Keratinocyte (primary cell): ENCODE measurements around the gene NR3C2. TPM values are rescaled to one million over a fixed set of nuclear protein-coding genes. Genes with fewer than 3 reads are reported as not detected.

Source experiments
- DNase-seq: peaks from one replicate; pipeline ENCODE4 v3.0.0-alpha.2; 2011; ENCODE audit warnings: low read depth, missing footprints, low spot score
- FAIRE-seq: peaks from 2 replicates; lab custom pipeline; 2011; peaks lifted over from hg19 to GRCh38; lab: Jason Lieb, UNC
- H2AFZ ChIP-seq: 2 replicates; pipeline ENCODE4 v1.6.0; 2012; ENCODE audit warnings: low read length, control low read depth, inconsistent platforms; ENCODE audit not compliant: control insufficient read depth
- H3K27ac ChIP-seq: 2 replicates; pipeline ENCODE4 v1.5.1; 2011; ENCODE audit warnings: low read length; ENCODE audit not compliant: control insufficient read depth, insufficient read depth
- H3K27me3 ChIP-seq: 3 replicates; pipeline ENCODE4 v1.6.0; 2011; ENCODE audit warnings: low read length; ENCODE audit not compliant: control insufficient read depth, insufficient read depth; ENCODE audit errors: extremely low read depth
- H3K36me3 ChIP-seq, 2 experiments: 2 replicates in 1 of 2; 3 replicates in 1 of 2; pipeline ENCODE4 v1.5.1; 2011; ENCODE audit warnings: low read length in 2 of 2, mild to moderate bottlenecking in 1 of 2; ENCODE audit not compliant: control insufficient read depth in 2 of 2, insufficient read depth in 2 of 2; ENCODE audit errors: extremely low read depth in 1 of 2
- H3K4me1 ChIP-seq: 3 replicates; pipeline ENCODE4 v1.5.1; 2011; ENCODE audit warnings: low read length; ENCODE audit not compliant: control insufficient read depth, insufficient read depth; ENCODE audit errors: extremely low read depth
- H3K4me2 ChIP-seq: 3 replicates; pipeline ENCODE4 v1.6.0; 2011; ENCODE audit warnings: low read depth, low read length; ENCODE audit not compliant: control insufficient read depth, insufficient read depth; ENCODE audit errors: extremely low read depth
- H3K4me3 ChIP-seq, 3 experiments: fragments of 200-600 bp in 1 of 3; sonication (generic) in 1 of 3; 2 replicates in 2 of 3; 3 replicates in 1 of 3; pipeline ENCODE4 v1.5.1; 2011 to 2016; ENCODE audit warnings: low read length in 3 of 3, mild to moderate bottlenecking in 3 of 3, control low read depth in 2 of 3, inconsistent platforms in 1 of 3, low read depth in 1 of 3, mixed read lengths in 1 of 3, mixed run types in 1 of 3, moderate library complexity in 1 of 3; ENCODE audit not compliant: control insufficient read depth in 2 of 3, insufficient read depth in 2 of 3; ENCODE audit errors: extremely low read depth in 1 of 3
- H3K79me2 ChIP-seq: 2 replicates; pipeline ENCODE4 v1.6.0; 2012; ENCODE audit warnings: low read length; ENCODE audit not compliant: control insufficient read depth, insufficient read depth
- H3K9ac ChIP-seq: 3 replicates; pipeline ENCODE4 v1.6.0; 2011; ENCODE audit warnings: low read length; ENCODE audit not compliant: control insufficient read depth, insufficient read depth; ENCODE audit errors: extremely low read depth
- H3K9me1 ChIP-seq: 3 replicates; pipeline ENCODE4 v1.6.0; 2011; ENCODE audit warnings: low read length; ENCODE audit not compliant: control insufficient read depth, insufficient read depth; ENCODE audit errors: extremely low read depth
- H3K9me3 ChIP-seq: 2 replicates; pipeline ENCODE4 v1.5.1; 2012; ENCODE audit warnings: low read depth, low read length; ENCODE audit not compliant: control insufficient read depth
- H4K20me1 ChIP-seq: 3 replicates; pipeline ENCODE4 v1.6.0; 2011; ENCODE audit warnings: low read length; ENCODE audit not compliant: control insufficient read depth, insufficient read depth; ENCODE audit errors: extremely low read depth
- EZH2 ChIP-seq: IDR thresholded peaks from one replicate; pipeline ENCODE4 v1.6.1; 2012; ENCODE audit warnings: inconsistent platforms, mild to moderate bottlenecking, low read length, moderate library complexity
- dilution Hi-C: fragments of 300-500 bp; cut with MboI; formaldehyde crosslinking; loops from one replicate; pipeline ENCODE4 v1.7.0; 2020; ENCODE audit warnings: low sequenced_read_pairs; ENCODE audit not compliant: extremely low pct_ligation_motif_present
- polyA plus RNA-seq, 5 experiments: library from polyadenylated mRNA; depleted of rRNA in 3 of 5; stranded (reverse) in 3 of 5; stranded (forward) in 1 of 5; unstranded in 1 of 5; fragments of >200 nt; gene quantifications; 1 replicate in 1 of 5; 2 replicates in 3 of 5; 3 replicates in 1 of 5; pipeline versions ENCODE4 v1.2.1 to v1.2.3, GENCODE V29; 2011 to 2012; ENCODE audit warnings: missing spikeins in 2 of 5, low read depth in 1 of 5, low replicate concordance in 1 of 5
- TF ChIP-seq, protein P1 (sequence below), 3 experiments: IDR thresholded peaks in 1 of 3; conservative IDR thresholded peaks in 1 of 3; optimal IDR thresholded peaks in 1 of 3; 2 replicates in 2 of 3; 3 replicates in 1 of 3; pipeline versions ENCODE3 to v1.5.1; 2011; ENCODE audit warnings: low read length in 3 of 3, mild to moderate bottlenecking in 3 of 3, moderate library complexity in 2 of 3, control low read depth in 1 of 3, inconsistent platforms in 1 of 3; ENCODE audit not compliant: insufficient read depth in 2 of 3; ENCODE audit errors: extremely low read depth in 1 of 3

The NR3C2 gene
- polyA plus RNA-seq, 1 donor (not counting 4 experiments of a cell fraction or from before 2014, with no cell fraction given), result 1.5 TPM

DNA sequence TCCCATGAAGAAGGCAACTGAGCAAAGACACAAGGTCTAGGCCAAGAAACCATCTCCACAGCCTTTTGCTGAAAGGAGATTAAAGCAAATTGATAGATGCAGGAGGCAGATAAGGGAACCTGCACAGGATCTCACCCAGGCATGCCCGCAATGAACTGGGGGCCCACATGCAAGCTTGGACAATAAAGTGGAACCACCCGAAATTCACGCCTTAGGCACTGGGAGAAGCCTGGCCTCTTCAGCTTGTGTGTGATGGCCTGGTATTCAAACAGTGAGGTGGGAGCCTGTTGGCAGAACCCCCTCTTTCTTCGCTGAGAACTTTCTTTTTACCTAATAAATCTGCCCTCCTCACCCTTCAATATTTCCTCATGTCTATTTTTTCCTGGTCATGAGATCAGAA lies 213.2 kb downstream of the NR3C2 start:
- Histone ChIP-seq H3K36me3 (no peaks in the 10 kb centered on the region), H4K20me1 (no peaks in the 10 kb centered on the region), H3K4me3 (no peak overlapping the region), H3K4me1 (no peaks in the 10 kb centered on the region), H3K9me3 (peaks cover 2% of the 10 kb centered on the region), H3K4me2 (no peak overlapping the region), H3K9ac (no peak overlapping the region), H2AFZ (no peak overlapping the region), H3K27ac (no peak overlapping the region), H3K9me1 (no peaks in the 10 kb centered on the region), H3K79me2 (no peaks in the 10 kb centered on the region), H3K27me3 (no peaks in the 10 kb centered on the region)
- DNase-seq (no peak), FAIRE-seq (no peak)
- dilution Hi-C loops, result no loop called here
- TF ChIP-seq, protein P1, sequence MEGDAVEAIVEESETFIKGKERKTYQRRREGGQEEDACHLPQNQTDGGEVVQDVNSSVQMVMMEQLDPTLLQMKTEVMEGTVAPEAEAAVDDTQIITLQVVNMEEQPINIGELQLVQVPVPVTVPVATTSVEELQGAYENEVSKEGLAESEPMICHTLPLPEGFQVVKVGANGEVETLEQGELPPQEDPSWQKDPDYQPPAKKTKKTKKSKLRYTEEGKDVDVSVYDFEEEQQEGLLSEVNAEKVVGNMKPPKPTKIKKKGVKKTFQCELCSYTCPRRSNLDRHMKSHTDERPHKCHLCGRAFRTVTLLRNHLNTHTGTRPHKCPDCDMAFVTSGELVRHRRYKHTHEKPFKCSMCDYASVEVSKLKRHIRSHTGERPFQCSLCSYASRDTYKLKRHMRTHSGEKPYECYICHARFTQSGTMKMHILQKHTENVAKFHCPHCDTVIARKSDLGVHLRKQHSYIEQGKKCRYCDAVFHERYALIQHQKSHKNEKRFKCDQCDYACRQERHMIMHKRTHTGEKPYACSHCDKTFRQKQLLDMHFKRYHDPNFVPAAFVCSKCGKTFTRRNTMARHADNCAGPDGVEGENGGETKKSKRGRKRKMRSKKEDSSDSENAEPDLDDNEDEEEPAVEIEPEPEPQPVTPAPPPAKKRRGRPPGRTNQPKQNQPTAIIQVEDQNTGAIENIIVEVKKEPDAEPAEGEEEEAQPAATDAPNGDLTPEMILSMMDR (optimal IDR thresholded peaks at IDR 0.05 in 1 of 3, IDR thresholded peaks at IDR 0.05 in 1 of 3, conservative IDR thresholded peaks at IDR 0.05 in 1 of 3; ENCODE audit: extremely low read depth in 1 of 3, insufficient read depth in 2 of 3, low read length in 3 of 3), result no peak
- TF ChIP-seq EZH2, result no peak

GRCh38 chr4:148227147-148227546 lies 215.1 kb downstream of the NR3C2 start:
- Histone ChIP-seq H3K9me1 (no peaks in the 10 kb centered on the region), H4K20me1 (no peaks in the 10 kb centered on the region), H3K79me2 (no peaks in the 10 kb centered on the region), H3K9ac (no peak overlapping the region), H3K27ac (no peak overlapping the region), H3K9me3 (peaks cover 2% of the 10 kb centered on the region), H3K27me3 (no peaks in the 10 kb centered on the region), H3K4me2 (no peak overlapping the region), H2AFZ (no peak overlapping the region), H3K4me1 (no peaks in the 10 kb centered on the region), H3K36me3 (no peaks in the 10 kb centered on the region), H3K4me3 (no peak overlapping the region)
- FAIRE-seq (no peak), DNase-seq (no peak)
- dilution Hi-C loops, result no loop called here
- TF ChIP-seq EZH2, result no peak
- TF ChIP-seq, protein P1 (optimal IDR thresholded peaks at IDR 0.05 in 1 of 3, IDR thresholded peaks at IDR 0.05 in 1 of 3, conservative IDR thresholded peaks at IDR 0.05 in 1 of 3; ENCODE audit: extremely low read depth in 1 of 3, insufficient read depth in 2 of 3, low read length in 3 of 3), result no peak
